Measurements from ENCODE around the gene IL22.

The IL22 gene

GRCh38 chr12:68286396-68286795, 33.0 kb upstream of the IL22 start:
- no peaks in the 10 kb centered on the region for H3K79me1 ChIP-seq (ENCODE audit: low read length)
- H2BK5ac ChIP-seq (ENCODE audit: low read depth, low read length, poor library complexity), result no peak overlapping the region
- no peak overlapping the region for H3K9ac ChIP-seq (ENCODE audit: low read length)
- H3K23ac ChIP-seq (ENCODE audit: low read length), result no peak overlapping the region
- DNase-seq, result no peak
- no peak overlapping the region for H4K91ac ChIP-seq (ENCODE audit: low read depth, low read length)
- no peak overlapping the region for H3K4me2 ChIP-seq (ENCODE audit: low read length)
- no peak overlapping the region for H2BK120ac ChIP-seq (ENCODE audit: insufficient read depth, low read length, poor library complexity)
- no peak overlapping the region for H2BK12ac ChIP-seq (ENCODE audit: low read length)
- H3K79me2 ChIP-seq (ENCODE audit: control insufficient read depth, insufficient read depth, low read length, poor library complexity), result no peaks in the 10 kb centered on the region
- H3K36me3 ChIP-seq (ENCODE audit: control insufficient read depth in 1 of 2, insufficient read depth in 2 of 2, low read length in 2 of 2), result no peaks in the 10 kb centered on the region
- H2AFZ ChIP-seq (ENCODE audit: insufficient read depth, low read length, poor library complexity), result no peak overlapping the region
- no peak overlapping the region for H4K12ac ChIP-seq (ENCODE audit: low read depth, low read length)
- H3K27me3 ChIP-seq (ENCODE audit: insufficient read depth, low read length), result no peaks in the 10 kb centered on the region
- no peak overlapping the region for H3K14ac ChIP-seq (ENCODE audit: low read length)
- H3K4me1 ChIP-seq (ENCODE audit: control insufficient read depth in 1 of 2, insufficient read depth in 2 of 2, low read length in 2 of 2), result no peaks in the 10 kb centered on the region
- no peak overlapping the region for H3K4me3 ChIP-seq (ENCODE audit: low read depth, low read length)
- H3K9me3 ChIP-seq (ENCODE audit: insufficient read depth, low read depth, low read length), result no peaks in the 10 kb centered on the region
- H3K27ac ChIP-seq (ENCODE audit: low read depth, low read length), result no peak overlapping the region
- no peak overlapping the region for H4K8ac ChIP-seq (ENCODE audit: low read depth, low read length)
- no peak overlapping the region for H2AK5ac ChIP-seq (ENCODE audit: low read length)
- no peak overlapping the region for H3K18ac ChIP-seq (ENCODE audit: low read length)
- H3K4ac ChIP-seq (ENCODE audit: low read depth, low read length), result no peak overlapping the region
- no CpG with 5 or more reads among the region's 4 CpGs for WGBS (ENCODE audit: extremely low coverage, insufficient coverage, insufficient read length)

- Histone ChIP-seq H3K23ac (ENCODE audit: low read length) (no peak overlapping the region), H3K9me3 (ENCODE audit: insufficient read depth, low read depth, low read length) (no peaks in the 10 kb centered on the region), H3K14ac (ENCODE audit: low read length) (no peak overlapping the region), H3K4ac (ENCODE audit: low read depth, low read length) (no peak overlapping the region), H3K18ac (ENCODE audit: low read length) (no peak overlapping the region), H4K91ac (ENCODE audit: low read depth, low read length) (no peak overlapping the region), H3K4me3 (ENCODE audit: low read depth, low read length) (no peak overlapping the region), H3K36me3 (ENCODE audit: control insufficient read depth in 1 of 2, insufficient read depth in 2 of 2, low read length in 2 of 2) (no peaks in the 10 kb centered on the region), H2BK120ac (ENCODE audit: insufficient read depth, low read length, poor library complexity) (no peak overlapping the region), H4K12ac (ENCODE audit: low read depth, low read length) (no peak overlapping the region), H3K27me3 (ENCODE audit: insufficient read depth, low read length) (no peaks in the 10 kb centered on the region), H4K8ac (ENCODE audit: low read depth, low read length) (no peak overlapping the region), H2AFZ (ENCODE audit: insufficient read depth, low read length, poor library complexity) (no peak overlapping the region), H3K27ac (ENCODE audit: low read depth, low read length) (no peak overlapping the region), H3K4me1 (ENCODE audit: control insufficient read depth in 1 of 2, insufficient read depth in 2 of 2, low read length in 2 of 2) (no peaks in the 10 kb centered on the region), H3K79me2 (ENCODE audit: control insufficient read depth, insufficient read depth, low read length, poor library complexity) (no peaks in the 10 kb centered on the region), H2BK5ac (ENCODE audit: low read depth, low read length, poor library complexity) (no peak overlapping the region), H2BK12ac (ENCODE audit: low read length) (no peak overlapping the region), H3K4me2 (ENCODE audit: low read length) (no peak overlapping the region), H3K79me1 (ENCODE audit: low read length) (no peaks in the 10 kb centered on the region), H3K9ac (ENCODE audit: low read length) (no peak overlapping the region), H2AK5ac (ENCODE audit: low read length) (no peak overlapping the region)
- no peak for DNase-seq
- WGBS (ENCODE audit: extremely low coverage, insufficient coverage, insufficient read length), result no CpG with 5 or more reads among the region's 3 CpGs
Measured at GRCh38 chr12:68285541-68285940, 32.1 kb upstream of the IL22 start.

DNA sequence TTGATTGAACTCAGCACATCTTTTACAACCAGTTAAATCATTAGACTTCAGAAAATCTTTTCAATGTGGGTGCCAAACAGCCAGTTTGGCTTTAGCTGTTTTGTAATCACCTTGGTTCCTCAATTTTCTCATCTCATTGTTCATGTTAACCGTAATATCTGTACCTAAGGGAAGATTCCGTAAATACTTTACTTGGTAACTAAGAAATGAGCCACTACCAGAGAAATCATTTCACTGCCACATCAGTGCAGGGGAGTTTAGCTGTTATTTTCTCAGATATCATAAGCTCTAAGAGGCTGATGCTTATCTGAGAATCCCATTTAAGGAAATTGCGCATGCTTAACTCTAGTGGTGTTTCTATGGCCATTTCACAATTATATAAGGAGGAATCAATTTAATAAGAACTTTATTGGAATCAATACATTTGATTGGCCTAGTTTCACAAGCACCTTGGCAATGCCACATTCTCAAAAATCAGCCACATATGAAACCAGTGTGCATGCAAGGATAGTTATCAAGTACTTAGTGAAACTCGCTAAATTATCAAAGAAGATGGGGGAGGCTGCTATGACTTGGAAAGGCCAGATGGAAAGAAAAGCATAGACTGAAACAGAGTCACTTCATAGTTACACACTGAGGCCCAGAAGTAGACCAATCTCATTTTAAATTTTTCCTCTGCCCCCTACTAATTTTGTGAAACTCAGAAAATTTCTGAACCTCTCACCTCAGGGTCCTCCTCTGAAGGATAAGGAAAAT, 28.1 kb upstream of the IL22 start:
- Histone ChIP-seq H2AFZ (ENCODE audit: insufficient read depth, low read length, poor library complexity) (no peak overlapping the region), H3K4me1 (ENCODE audit: control insufficient read depth in 1 of 2, insufficient read depth in 2 of 2, low read length in 2 of 2) (no peaks in the 10 kb centered on the region), H2BK120ac (ENCODE audit: insufficient read depth, low read length, poor library complexity) (no peak overlapping the region), H2BK12ac (ENCODE audit: low read length) (no peak overlapping the region), H3K27ac (ENCODE audit: low read depth, low read length) (no peak overlapping the region), H3K18ac (ENCODE audit: low read length) (no peak overlapping the region), H4K12ac (ENCODE audit: low read depth, low read length) (no peak overlapping the region), H2AK5ac (ENCODE audit: low read length) (no peak overlapping the region), H3K79me2 (ENCODE audit: control insufficient read depth, insufficient read depth, low read length, poor library complexity) (no peaks in the 10 kb centered on the region), H3K4ac (ENCODE audit: low read depth, low read length) (no peak overlapping the region), H4K8ac (ENCODE audit: low read depth, low read length) (no peak overlapping the region), H3K4me3 (ENCODE audit: low read depth, low read length) (no peak overlapping the region), H3K14ac (ENCODE audit: low read length) (no peak overlapping the region), H3K23ac (ENCODE audit: low read length) (no peak overlapping the region), H3K9ac (ENCODE audit: low read length) (no peak overlapping the region), H4K91ac (ENCODE audit: low read depth, low read length) (no peak overlapping the region), H3K36me3 (ENCODE audit: control insufficient read depth in 1 of 2, insufficient read depth in 2 of 2, low read length in 2 of 2) (no peaks in the 10 kb centered on the region), H2BK5ac (ENCODE audit: low read depth, low read length, poor library complexity) (no peak overlapping the region), H3K27me3 (ENCODE audit: insufficient read depth, low read length) (no peaks in the 10 kb centered on the region), H3K79me1 (ENCODE audit: low read length) (no peaks in the 10 kb centered on the region), H3K9me3 (ENCODE audit: insufficient read depth, low read depth, low read length) (no peaks in the 10 kb centered on the region), H3K4me2 (ENCODE audit: low read length) (no peak overlapping the region)
- peak in 1 of 2 donors; percentile 26 for DNase-seq
- WGBS (ENCODE audit: extremely low coverage, insufficient coverage, insufficient read length), result no CpG with 5 or more reads among the region's 4 CpGs

- H2BK5ac ChIP-seq (ENCODE audit: low read depth, low read length, poor library complexity), result no peak overlapping the region
- no peak overlapping the region for H2AFZ ChIP-seq (ENCODE audit: insufficient read depth, low read length, poor library complexity)
- no peak overlapping the region for H3K27ac ChIP-seq (ENCODE audit: low read depth, low read length)
- no peak overlapping the region for H3K4me3 ChIP-seq (ENCODE audit: low read depth, low read length)
- no peak overlapping the region for H3K23ac ChIP-seq (ENCODE audit: low read length)
- H3K4me1 ChIP-seq (ENCODE audit: control insufficient read depth in 1 of 2, insufficient read depth in 2 of 2, low read length in 2 of 2), result no peaks in the 10 kb centered on the region
- H4K12ac ChIP-seq (ENCODE audit: low read depth, low read length), result no peak overlapping the region
- no peaks in the 10 kb centered on the region for H3K36me3 ChIP-seq (ENCODE audit: control insufficient read depth in 1 of 2, insufficient read depth in 2 of 2, low read length in 2 of 2)
- no peak for DNase-seq
- H3K18ac ChIP-seq (ENCODE audit: low read length), result no peak overlapping the region
- H3K9ac ChIP-seq (ENCODE audit: low read length), result no peak overlapping the region
- no peak overlapping the region for H3K14ac ChIP-seq (ENCODE audit: low read length)
- no peak overlapping the region for H2BK12ac ChIP-seq (ENCODE audit: low read length)
- no peaks in the 10 kb centered on the region for H3K79me1 ChIP-seq (ENCODE audit: low read length)
- no peak overlapping the region for H3K4me2 ChIP-seq (ENCODE audit: low read length)
- H2AK5ac ChIP-seq (ENCODE audit: low read length), result no peak overlapping the region
- H4K8ac ChIP-seq (ENCODE audit: low read depth, low read length), result no peak overlapping the region
- H3K27me3 ChIP-seq (ENCODE audit: insufficient read depth, low read length), result no peaks in the 10 kb centered on the region
- no peak overlapping the region for H3K4ac ChIP-seq (ENCODE audit: low read depth, low read length)
- no peak overlapping the region for H2BK120ac ChIP-seq (ENCODE audit: insufficient read depth, low read length, poor library complexity)
- H4K91ac ChIP-seq (ENCODE audit: low read depth, low read length), result no peak overlapping the region
- H3K79me2 ChIP-seq (ENCODE audit: control insufficient read depth, insufficient read depth, low read length, poor library complexity), result no peaks in the 10 kb centered on the region
- H3K9me3 ChIP-seq (ENCODE audit: insufficient read depth, low read depth, low read length), result no peaks in the 10 kb centered on the region
- no CpG with 5 or more reads among the region's 2 CpGs for WGBS (ENCODE audit: extremely low coverage, insufficient coverage, insufficient read length)
Measured at GRCh38 chr12:68280240-68280639, 26.8 kb upstream of the IL22 start.
